Liver (tissue), 3 donors: Measurements from ENCODE around the gene SERPINA3.

Source experiments
- ATF3 ChIP-seq: IDR thresholded peaks from 2 replicates; pipeline ENCODE4 v1.6.1; 2016; ENCODE audit warnings: antibody characterized with exemption
- CTCF ChIP-seq: fragments of 150-350 bp; IDR thresholded peaks from 2 replicates; pipeline ENCODE4 v1.5.1; 2017; ENCODE audit warnings: improper control_type of control experiment, low read depth, low read length; ENCODE audit not compliant: missing input control
- EGR1 ChIP-seq, 2 donors: IDR thresholded peaks; 2 replicates each; pipeline ENCODE4 v1.6.1; 2016 to 2018; ENCODE audit warnings: antibody characterized with exemption in 2 of 2, low read depth in 2 of 2
- FOXA1 ChIP-seq: IDR thresholded peaks from 2 replicates; pipeline ENCODE4 v1.6.1; 2016; ENCODE audit warnings: antibody characterized with exemption
- HNF4G ChIP-seq: IDR thresholded peaks from 2 replicates; pipeline ENCODE4 v1.6.1; 2016; ENCODE audit warnings: antibody characterized with exemption
- TAF1 ChIP-seq: conservative IDR thresholded peaks from 2 replicates; pipeline ENCODE4 v1.6.1; 2016; ENCODE audit warnings: antibody characterized with exemption, mild to moderate bottlenecking
- ZBTB33 ChIP-seq: IDR thresholded peaks from 2 replicates; pipeline ENCODE4 v1.6.1; 2016; ENCODE audit warnings: antibody characterized with exemption
- TF ChIP-seq, protein P1 (sequence below): IDR thresholded peaks from 2 replicates; pipeline ENCODE4 v1.6.1; 2016; ENCODE audit warnings: antibody characterized with exemption, mild to moderate bottlenecking
- TF ChIP-seq, protein P2 (sequence below): IDR thresholded peaks from 2 replicates; pipeline ENCODE4 v1.6.1; 2016; ENCODE audit warnings: antibody characterized with exemption
- donor health status: healthy.
- donor health status: healthy.

- TF ChIP-seq HNF4G (peak; percentile 19), CTCF (peak; percentile 14), FOXA1 (no peak), TAF1 (peak; percentile 77), ATF3 (peak; percentile 96), ZBTB33 (peak; percentile 63), EGR1 (IDR thresholded peaks at IDR 0.05; ENCODE audit: low read depth in 2 of 2) (peak in 1 of 2 donors; percentile 64)
- TF ChIP-seq, protein P1, sequence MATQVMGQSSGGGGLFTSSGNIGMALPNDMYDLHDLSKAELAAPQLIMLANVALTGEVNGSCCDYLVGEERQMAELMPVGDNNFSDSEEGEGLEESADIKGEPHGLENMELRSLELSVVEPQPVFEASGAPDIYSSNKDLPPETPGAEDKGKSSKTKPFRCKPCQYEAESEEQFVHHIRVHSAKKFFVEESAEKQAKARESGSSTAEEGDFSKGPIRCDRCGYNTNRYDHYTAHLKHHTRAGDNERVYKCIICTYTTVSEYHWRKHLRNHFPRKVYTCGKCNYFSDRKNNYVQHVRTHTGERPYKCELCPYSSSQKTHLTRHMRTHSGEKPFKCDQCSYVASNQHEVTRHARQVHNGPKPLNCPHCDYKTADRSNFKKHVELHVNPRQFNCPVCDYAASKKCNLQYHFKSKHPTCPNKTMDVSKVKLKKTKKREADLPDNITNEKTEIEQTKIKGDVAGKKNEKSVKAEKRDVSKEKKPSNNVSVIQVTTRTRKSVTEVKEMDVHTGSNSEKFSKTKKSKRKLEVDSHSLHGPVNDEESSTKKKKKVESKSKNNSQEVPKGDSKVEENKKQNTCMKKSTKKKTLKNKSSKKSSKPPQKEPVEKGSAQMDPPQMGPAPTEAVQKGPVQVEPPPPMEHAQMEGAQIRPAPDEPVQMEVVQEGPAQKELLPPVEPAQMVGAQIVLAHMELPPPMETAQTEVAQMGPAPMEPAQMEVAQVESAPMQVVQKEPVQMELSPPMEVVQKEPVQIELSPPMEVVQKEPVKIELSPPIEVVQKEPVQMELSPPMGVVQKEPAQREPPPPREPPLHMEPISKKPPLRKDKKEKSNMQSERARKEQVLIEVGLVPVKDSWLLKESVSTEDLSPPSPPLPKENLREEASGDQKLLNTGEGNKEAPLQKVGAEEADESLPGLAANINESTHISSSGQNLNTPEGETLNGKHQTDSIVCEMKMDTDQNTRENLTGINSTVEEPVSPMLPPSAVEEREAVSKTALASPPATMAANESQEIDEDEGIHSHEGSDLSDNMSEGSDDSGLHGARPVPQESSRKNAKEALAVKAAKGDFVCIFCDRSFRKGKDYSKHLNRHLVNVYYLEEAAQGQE = peak; percentile 70
- TF ChIP-seq, protein P2, sequence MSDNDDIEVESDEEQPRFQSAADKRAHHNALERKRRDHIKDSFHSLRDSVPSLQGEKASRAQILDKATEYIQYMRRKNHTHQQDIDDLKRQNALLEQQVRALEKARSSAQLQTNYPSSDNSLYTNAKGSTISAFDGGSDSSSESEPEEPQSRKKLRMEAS = peak; percentile 91
These were observed 13.2 kb upstream of the SERPINA3 start for GRCh38 chr14:94598816-94599655.
